UCSD-AML1 (cell line): Measurements from ENCODE around the gene TYR.
"Not testable (repeated sequence)": the region's sequence is repeated elsewhere in the genome, so short reads cannot be mapped to it uniquely, and the experiment has no call there.

Experiments used
- DNase-seq: peaks from one replicate; lab custom pipeline; 2025; ENCODE audit not compliant: unreplicated experiment; lab: John Stamatoyannopoulos, UW

Gene TYR

DNA sequence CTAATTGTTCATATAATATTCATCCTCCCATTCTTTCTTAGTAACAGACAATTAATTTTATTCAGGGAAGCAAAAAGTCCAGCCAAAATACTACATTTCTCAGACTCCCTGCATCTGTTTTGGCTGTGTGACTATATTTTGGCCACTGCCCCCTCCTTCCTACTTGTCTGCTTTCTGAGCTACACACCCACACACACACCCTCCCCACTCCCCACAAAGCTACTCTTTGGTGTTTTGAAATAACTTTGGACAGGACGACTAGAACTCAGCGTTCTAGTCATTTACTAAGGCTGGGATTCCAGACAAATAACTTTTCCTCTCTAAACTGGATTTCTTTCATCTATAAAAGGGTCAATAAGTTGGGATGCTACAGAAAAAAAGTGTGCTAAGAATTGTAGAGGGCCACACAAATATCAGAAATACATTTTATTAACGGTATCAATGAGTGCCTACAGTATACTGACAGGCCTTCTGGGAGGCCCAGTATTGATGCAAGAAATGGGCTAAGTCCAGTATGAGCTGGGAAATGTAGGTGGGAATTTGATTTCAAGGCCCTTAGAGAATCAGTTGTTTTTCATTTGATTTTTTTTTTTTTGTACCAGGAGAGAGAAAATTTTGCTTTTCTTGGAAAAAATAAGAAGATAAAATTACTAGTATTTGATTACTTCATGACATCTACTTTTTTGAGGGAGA, 165.4 kb downstream of the TYR start:
- DNase-seq = not testable (repeated sequence)
